Measurements from ENCODE around the gene KIRREL3. TPM values are rescaled to one million over a fixed set of nuclear protein-coding genes. Genes with fewer than 3 reads are reported as not detected.

Gene KIRREL3
- polyA plus RNA-seq, 1 of the 3 experiments (the other 2 are of a cell fraction), result 3.7 TPM

DNA sequence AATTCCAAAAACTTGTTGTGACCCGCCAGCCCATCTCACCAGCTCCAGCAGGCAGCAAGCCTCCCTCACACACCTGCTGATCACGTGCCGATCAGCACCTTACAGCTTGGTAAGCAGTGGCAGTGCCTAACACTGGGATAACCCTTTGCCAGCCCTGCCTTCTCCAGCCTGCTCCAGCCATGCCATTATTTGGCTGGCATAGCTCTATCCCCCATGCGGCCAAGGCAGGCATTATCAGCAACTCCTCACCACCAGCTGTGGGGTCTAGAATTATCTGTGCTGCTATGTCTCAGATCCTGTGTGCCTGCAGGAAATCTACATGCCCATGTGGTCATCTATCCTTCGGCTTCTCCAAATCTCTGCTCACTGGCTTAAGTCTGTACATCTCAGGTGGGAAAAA, 430.1 kb downstream of the KIRREL3 start:
- WGBS (ENCODE audit: low lambda C conversion rate), result 76% methylated on average over 5 of the region's 5 CpGs
- POLR2A ChIA-PET, result no interaction called here
- H3K4me3 ChIP-seq (ENCODE audit: low read depth in 2 of 2, low read length in 1 of 2), result no peak overlapping the region

More for the DNA sequence above, 430.1 kb downstream of the KIRREL3 start:
- H3K9ac ChIP-seq, result no peak overlapping the region
- H3K27ac ChIP-seq (ENCODE audit: low read depth in 2 of 2, low read length in 1 of 2), result no peak overlapping the region
- H3K4me1 ChIP-seq (ENCODE audit: control insufficient read depth in 1 of 2, insufficient read depth in 2 of 2, low read depth in 1 of 2, low read length in 1 of 2), result no peaks in the 10 kb centered on the region; a peak in 1 of 4 replicates
- H2AFZ ChIP-seq (ENCODE audit: low read depth), result no peak overlapping the region
- TF ChIP-seq, protein P1, sequence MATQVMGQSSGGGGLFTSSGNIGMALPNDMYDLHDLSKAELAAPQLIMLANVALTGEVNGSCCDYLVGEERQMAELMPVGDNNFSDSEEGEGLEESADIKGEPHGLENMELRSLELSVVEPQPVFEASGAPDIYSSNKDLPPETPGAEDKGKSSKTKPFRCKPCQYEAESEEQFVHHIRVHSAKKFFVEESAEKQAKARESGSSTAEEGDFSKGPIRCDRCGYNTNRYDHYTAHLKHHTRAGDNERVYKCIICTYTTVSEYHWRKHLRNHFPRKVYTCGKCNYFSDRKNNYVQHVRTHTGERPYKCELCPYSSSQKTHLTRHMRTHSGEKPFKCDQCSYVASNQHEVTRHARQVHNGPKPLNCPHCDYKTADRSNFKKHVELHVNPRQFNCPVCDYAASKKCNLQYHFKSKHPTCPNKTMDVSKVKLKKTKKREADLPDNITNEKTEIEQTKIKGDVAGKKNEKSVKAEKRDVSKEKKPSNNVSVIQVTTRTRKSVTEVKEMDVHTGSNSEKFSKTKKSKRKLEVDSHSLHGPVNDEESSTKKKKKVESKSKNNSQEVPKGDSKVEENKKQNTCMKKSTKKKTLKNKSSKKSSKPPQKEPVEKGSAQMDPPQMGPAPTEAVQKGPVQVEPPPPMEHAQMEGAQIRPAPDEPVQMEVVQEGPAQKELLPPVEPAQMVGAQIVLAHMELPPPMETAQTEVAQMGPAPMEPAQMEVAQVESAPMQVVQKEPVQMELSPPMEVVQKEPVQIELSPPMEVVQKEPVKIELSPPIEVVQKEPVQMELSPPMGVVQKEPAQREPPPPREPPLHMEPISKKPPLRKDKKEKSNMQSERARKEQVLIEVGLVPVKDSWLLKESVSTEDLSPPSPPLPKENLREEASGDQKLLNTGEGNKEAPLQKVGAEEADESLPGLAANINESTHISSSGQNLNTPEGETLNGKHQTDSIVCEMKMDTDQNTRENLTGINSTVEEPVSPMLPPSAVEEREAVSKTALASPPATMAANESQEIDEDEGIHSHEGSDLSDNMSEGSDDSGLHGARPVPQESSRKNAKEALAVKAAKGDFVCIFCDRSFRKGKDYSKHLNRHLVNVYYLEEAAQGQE (IDR thresholded peaks at IDR 0.05; ENCODE audit: low read depth, low read length), result no peak
- TF ChIP-seq RAD21 (IDR thresholded peaks at IDR 0.05; ENCODE audit: low read length), result no peak
- TF ChIP-seq, protein P2, sequence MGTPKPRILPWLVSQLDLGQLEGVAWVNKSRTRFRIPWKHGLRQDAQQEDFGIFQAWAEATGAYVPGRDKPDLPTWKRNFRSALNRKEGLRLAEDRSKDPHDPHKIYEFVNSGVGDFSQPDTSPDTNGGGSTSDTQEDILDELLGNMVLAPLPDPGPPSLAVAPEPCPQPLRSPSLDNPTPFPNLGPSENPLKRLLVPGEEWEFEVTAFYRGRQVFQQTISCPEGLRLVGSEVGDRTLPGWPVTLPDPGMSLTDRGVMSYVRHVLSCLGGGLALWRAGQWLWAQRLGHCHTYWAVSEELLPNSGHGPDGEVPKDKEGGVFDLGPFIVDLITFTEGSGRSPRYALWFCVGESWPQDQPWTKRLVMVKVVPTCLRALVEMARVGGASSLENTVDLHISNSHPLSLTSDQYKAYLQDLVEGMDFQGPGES (IDR thresholded peaks at IDR 0.05; ENCODE audit: low read depth, low read length), result no peak
- TF ChIP-seq ELF1 (IDR thresholded peaks at IDR 0.05), result no peak
- no peak for TF ChIP-seq FOSL2 (IDR thresholded peaks at IDR 0.05; ENCODE audit: borderline replicate concordance, low read depth)
- TF ChIP-seq POLR2AphosphoS5 (IDR thresholded peaks at IDR 0.05; ENCODE audit: low read depth, low read length), result no peak
- TF ChIP-seq NRF1 (IDR thresholded peaks at IDR 0.05; ENCODE audit: low read depth, low read length), result no peak
- no peak for TF ChIP-seq TAF1 (IDR thresholded peaks at IDR 0.05; ENCODE audit: borderline replicate concordance, low read depth, low read length)
- TF ChIP-seq, protein P3, sequence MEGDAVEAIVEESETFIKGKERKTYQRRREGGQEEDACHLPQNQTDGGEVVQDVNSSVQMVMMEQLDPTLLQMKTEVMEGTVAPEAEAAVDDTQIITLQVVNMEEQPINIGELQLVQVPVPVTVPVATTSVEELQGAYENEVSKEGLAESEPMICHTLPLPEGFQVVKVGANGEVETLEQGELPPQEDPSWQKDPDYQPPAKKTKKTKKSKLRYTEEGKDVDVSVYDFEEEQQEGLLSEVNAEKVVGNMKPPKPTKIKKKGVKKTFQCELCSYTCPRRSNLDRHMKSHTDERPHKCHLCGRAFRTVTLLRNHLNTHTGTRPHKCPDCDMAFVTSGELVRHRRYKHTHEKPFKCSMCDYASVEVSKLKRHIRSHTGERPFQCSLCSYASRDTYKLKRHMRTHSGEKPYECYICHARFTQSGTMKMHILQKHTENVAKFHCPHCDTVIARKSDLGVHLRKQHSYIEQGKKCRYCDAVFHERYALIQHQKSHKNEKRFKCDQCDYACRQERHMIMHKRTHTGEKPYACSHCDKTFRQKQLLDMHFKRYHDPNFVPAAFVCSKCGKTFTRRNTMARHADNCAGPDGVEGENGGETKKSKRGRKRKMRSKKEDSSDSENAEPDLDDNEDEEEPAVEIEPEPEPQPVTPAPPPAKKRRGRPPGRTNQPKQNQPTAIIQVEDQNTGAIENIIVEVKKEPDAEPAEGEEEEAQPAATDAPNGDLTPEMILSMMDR (IDR thresholded peaks at IDR 0.05), result no peak
- no peak for TF ChIP-seq CHD2 (IDR thresholded peaks at IDR 0.05; ENCODE audit: low read length, partially characterized antibody)
- no peak for TF ChIP-seq JUND (IDR thresholded peaks at IDR 0.05)
- no peak for TF ChIP-seq EP300 (IDR thresholded peaks at IDR 0.05; ENCODE audit: borderline replicate concordance in 1 of 2, low read depth in 1 of 2, low read length in 1 of 2)
- no peak for TF ChIP-seq NFIC (IDR thresholded peaks at IDR 0.05; ENCODE audit: borderline replicate concordance)
- no peak for TF ChIP-seq SMC3 (IDR thresholded peaks at IDR 0.05; ENCODE audit: low read depth, low read length)
- TF ChIP-seq RXRA (IDR thresholded peaks at IDR 0.05; ENCODE audit: borderline replicate concordance, low read depth), result no peak
- DNase-seq, result no peak
- H3K4me2 ChIP-seq, result no peak overlapping the region
- no peaks in the 10 kb centered on the region for H4K20me1 ChIP-seq (ENCODE audit: insufficient read depth)
- H3K27me3 ChIP-seq (ENCODE audit: insufficient read depth), result no peaks in the 10 kb centered on the region
- no peaks in the 10 kb centered on the region for H3F3A ChIP-seq (replicated peaks; ENCODE audit: insufficient read depth)
- H3K9me2 ChIP-seq, result no peaks in the 10 kb centered on the region
- H3K36me3 ChIP-seq (replicated peaks in 1 of 2; ENCODE audit: control insufficient read depth in 1 of 2, insufficient read depth in 2 of 2, low read length in 1 of 2), result no peaks in the 10 kb centered on the region
- no peaks in the 10 kb centered on the region for H3K9me3 ChIP-seq
- no peaks in the 10 kb centered on the region for H3K79me2 ChIP-seq (ENCODE audit: insufficient read depth)
- CTCF ChIA-PET, result interaction anchor here (0.8 to 1.5 kb wide), 4 partner anchors 8 to 90 kb away, joined by 3 read pairs; no protein-coding TSS in a partner anchor

Data from SK-N-SH (cell line).